ENCODE results near the gene LACC1.

GRCh38 chr13:43838909-43839308 lies 40.8 kb upstream of the LACC1 start:
- TF ChIP-seq, protein P1, sequence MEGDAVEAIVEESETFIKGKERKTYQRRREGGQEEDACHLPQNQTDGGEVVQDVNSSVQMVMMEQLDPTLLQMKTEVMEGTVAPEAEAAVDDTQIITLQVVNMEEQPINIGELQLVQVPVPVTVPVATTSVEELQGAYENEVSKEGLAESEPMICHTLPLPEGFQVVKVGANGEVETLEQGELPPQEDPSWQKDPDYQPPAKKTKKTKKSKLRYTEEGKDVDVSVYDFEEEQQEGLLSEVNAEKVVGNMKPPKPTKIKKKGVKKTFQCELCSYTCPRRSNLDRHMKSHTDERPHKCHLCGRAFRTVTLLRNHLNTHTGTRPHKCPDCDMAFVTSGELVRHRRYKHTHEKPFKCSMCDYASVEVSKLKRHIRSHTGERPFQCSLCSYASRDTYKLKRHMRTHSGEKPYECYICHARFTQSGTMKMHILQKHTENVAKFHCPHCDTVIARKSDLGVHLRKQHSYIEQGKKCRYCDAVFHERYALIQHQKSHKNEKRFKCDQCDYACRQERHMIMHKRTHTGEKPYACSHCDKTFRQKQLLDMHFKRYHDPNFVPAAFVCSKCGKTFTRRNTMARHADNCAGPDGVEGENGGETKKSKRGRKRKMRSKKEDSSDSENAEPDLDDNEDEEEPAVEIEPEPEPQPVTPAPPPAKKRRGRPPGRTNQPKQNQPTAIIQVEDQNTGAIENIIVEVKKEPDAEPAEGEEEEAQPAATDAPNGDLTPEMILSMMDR (IDR thresholded peaks at IDR 0.05) = no peak
- no peak for TF ChIP-seq EP300 (IDR thresholded peaks at IDR 0.05)
